ENCODE data around the gene SRSF10.
"Not testable (repeated sequence)": the region's sequence is repeated elsewhere in the genome, so short reads cannot be mapped to it uniquely, and the experiment has no call there.

The SRSF10 gene

GRCh38 chr1:23979881-23980727 is at the start of gene SRSF10:
SRSF10 (minus strand) TSS chr1:23980327; CDS start chr1:23980255, 72 bp downstream.
- DNase-seq = peak; percentile 97 to 99

GRCh38 chr1:24027838-24028468 is 47.8 kb upstream of the SRSF10 start:
- DNase-seq = peak in 1 of 2 donors; percentile 45

GRCh38 chr1:24022581-24023361 is 42.6 kb upstream of the SRSF10 start:
- DNase-seq = no peak

- no peak for DNase-seq
Observed at GRCh38 chr1:24021403-24022266, 41.5 kb upstream of the SRSF10 start.

- DNase-seq = no peak
Observed at GRCh38 chr1:24020470-24020869, 40.3 kb upstream of the SRSF10 start.

- no peak for DNase-seq
Observed at GRCh38 chr1:24020025-24020424, 39.9 kb upstream of the SRSF10 start.

GRCh38 chr1:24018611-24019580 is 38.8 kb upstream of the SRSF10 start:
- peak; percentile 24 to 78 for DNase-seq

- DNase-seq = peak in 1 of 2 donors; percentile 38
Observed at GRCh38 chr1:24015221-24016210, 35.4 kb upstream of the SRSF10 start.

- not testable (repeated sequence) for DNase-seq
Observed at GRCh38 chr1:24012878-24013277, 32.8 kb upstream of the SRSF10 start.

- DNase-seq = no peak
Observed at GRCh38 chr1:24010650-24011049, 30.5 kb upstream of the SRSF10 start.

- no peak for DNase-seq
Observed at GRCh38 chr1:24009406-24009805, 29.3 kb upstream of the SRSF10 start.

GRCh38 chr1:24008574-24009184 is 28.6 kb upstream of the SRSF10 start:
- DNase-seq = not testable (repeated sequence)

GRCh38 chr1:24007079-24007478 is 27.0 kb upstream of the SRSF10 start:
- no peak for DNase-seq

- DNase-seq = no peak
Observed at GRCh38 chr1:24005163-24005562, 25.0 kb upstream of the SRSF10 start.

GRCh38 chr1:24004132-24004531 is 24.0 kb upstream of the SRSF10 start:
- no peak for DNase-seq

GRCh38 chr1:24003331-24003972 is 23.3 kb upstream of the SRSF10 start:
- DNase-seq = no peak

- no peak for DNase-seq
Observed at GRCh38 chr1:24002695-24003094, 22.6 kb upstream of the SRSF10 start.

GRCh38 chr1:23999156-23999671 is 19.1 kb upstream of the SRSF10 start:
- DNase-seq = no peak

GRCh38 chr1:23997812-23998211 is 17.7 kb upstream of the SRSF10 start:
- DNase-seq = no peak

Measured in inflammatory macrophage treated with lipopolysaccharide for 1 hour (primary cell).